Measurements from ENCODE around the gene DDA1. TPM values are rescaled to one million over a fixed set of nuclear protein-coding genes. Genes with fewer than 3 reads are reported as not detected.

Gene DDA1
- total and polyA plus RNA-seq, 2 of the 13 experiments (the other 11 are each of a cell fraction or from before 2014, with no cell fraction given): 24.5 to 26.0 TPM

DNA sequence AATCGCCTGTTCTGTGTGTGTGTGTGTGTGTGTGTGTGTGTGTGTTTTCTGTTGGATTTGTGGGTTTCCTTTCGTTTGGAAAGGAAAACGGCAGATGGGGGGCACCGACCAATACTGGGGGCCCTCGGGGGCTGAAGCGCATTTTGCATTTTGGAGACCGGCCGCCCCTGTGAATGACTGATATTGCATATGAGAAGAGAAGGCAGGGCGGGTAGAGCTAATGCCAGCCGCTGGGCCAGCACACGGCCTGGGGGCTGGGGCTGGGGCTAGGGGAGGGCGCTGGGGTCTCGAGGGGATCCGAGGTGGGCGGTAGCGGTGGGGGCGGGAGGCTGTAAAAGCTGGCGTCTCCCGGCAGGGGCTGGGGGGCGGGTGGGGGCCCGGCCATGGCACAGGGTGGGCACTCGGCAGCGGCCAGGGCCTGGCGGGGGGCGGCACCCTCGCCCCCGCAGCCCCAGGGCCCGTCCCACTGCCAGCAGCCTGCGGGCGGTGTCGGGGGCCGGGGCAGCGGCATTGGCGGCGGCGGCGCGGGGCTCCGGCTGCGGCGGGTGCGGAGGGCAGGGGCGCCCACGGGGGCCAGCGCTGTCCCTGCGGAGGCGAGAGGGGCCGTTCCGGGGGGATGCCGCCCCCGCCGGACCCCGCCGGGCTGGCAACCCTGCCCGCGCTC is 14.1 kb downstream of the DDA1 start:
- H3K79me2 ChIP-seq (ENCODE audit: insufficient read depth, low read length): no peaks in the 10 kb centered on the region
- no peak overlapping the region for H3K4me2 ChIP-seq (ENCODE audit: low read depth, low read length)
- no peaks in the 10 kb centered on the region for H3K4me1 ChIP-seq (ENCODE audit: insufficient read depth, low read length)
- no peak overlapping the region for H2AFZ ChIP-seq (ENCODE audit: low read length)
- CTCF ChIA-PET (ENCODE audit: low intra/inter-chr PET ratio, low total read pairs): no interaction called here
- no peaks in the 10 kb centered on the region for H3K27me3 ChIP-seq (ENCODE audit: control insufficient read depth in 1 of 2, insufficient read depth in 2 of 2, low read length in 2 of 2)
- POLR2A ChIA-PET: interaction anchor here (1.0 to 1.3 kb wide), 2 partner anchors 9 to 11 kb away, joined by 3 to 5 read pairs; no protein-coding TSS in a partner anchor
- ATAC-seq (no peak), FAIRE-seq (no peak), DNase-seq (ENCODE audit: low spot score) (no peak)
- no peak overlapping the region for H3K27ac ChIP-seq (ENCODE audit: extremely low read length, insufficient read depth, low read length)
- 95% methylated on average over 18 of the region's 56 CpGs for WGBS (ENCODE audit: low lambda C conversion rate)
- H3K36me3 ChIP-seq (replicated peaks in 1 of 2; ENCODE audit: control insufficient read depth in 1 of 2, insufficient read depth in 2 of 2, low read length in 2 of 2): peaks cover 7 to 25% of the 10 kb centered on the region in 2 experiments; a peak in 3 of 5 replicates
- TF ChIP-seq, protein P1, sequence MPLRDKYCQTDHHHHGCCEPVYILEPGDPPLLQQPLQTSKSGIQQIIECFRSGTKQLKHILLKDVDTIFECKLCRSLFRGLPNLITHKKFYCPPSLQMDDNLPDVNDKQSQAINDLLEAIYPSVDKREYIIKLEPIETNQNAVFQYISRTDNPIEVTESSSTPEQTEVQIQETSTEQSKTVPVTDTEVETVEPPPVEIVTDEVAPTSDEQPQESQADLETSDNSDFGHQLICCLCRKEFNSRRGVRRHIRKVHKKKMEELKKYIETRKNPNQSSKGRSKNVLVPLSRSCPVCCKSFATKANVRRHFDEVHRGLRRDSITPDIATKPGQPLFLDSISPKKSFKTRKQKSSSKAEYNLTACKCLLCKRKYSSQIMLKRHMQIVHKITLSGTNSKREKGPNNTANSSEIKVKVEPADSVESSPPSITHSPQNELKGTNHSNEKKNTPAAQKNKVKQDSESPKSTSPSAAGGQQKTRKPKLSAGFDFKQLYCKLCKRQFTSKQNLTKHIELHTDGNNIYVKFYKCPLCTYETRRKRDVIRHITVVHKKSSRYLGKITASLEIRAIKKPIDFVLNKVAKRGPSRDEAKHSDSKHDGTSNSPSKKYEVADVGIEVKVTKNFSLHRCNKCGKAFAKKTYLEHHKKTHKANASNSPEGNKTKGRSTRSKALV (CRISPR knock-in tag; IDR thresholded peaks at IDR 0.05): no peak
- H3K4me3 ChIP-seq (replicated peaks in 1 of 3; ENCODE audit: insufficient read depth in 1 of 3, low read depth in 2 of 3, low read length in 3 of 3): no peak overlapping the region
- no peaks in the 10 kb centered on the region for H3K9me3 ChIP-seq (ENCODE audit: low read length)
- H3K9ac ChIP-seq (ENCODE audit: insufficient read depth, low read depth, low read length): no peak overlapping the region
- no TSS peak for BruUV-seq (replicated peaks)
- in situ Hi-C loops (cut with HindIII; ENCODE audit: extremely low pct_ligation_motif_present, low pct_unique_long_range_greater_than_20kb) (no loop called here), intact Hi-C loops (cut with micrococcal nuclease; ENCODE audit: unreplicated experiment) (no loop called here)
- H4K20me1 ChIP-seq (ENCODE audit: insufficient read depth, low read length): no peaks in the 10 kb centered on the region

DNA sequence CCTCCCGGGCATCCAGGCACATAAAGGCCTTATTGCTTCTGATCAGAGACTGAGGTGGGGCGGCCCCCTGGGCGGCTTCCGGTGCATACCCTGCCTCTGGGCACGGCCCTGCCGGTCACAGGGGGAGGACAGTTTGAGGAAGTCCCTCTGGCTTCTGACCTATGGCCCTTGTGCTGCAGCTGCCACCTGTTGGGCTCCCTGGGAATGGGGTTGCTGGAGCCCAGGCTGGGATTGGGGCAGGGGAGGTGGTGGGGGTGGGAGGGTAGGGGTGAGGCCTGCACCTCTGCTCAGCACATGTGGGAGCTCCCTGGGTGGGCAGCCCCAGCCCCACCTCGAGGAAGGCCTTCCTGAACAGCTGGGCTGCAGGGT is 14.6 kb downstream of the DDA1 start:
- DNase-seq (ENCODE audit: low spot score): no peak
- Histone ChIP-seq H3K4me2 (ENCODE audit: low read depth, low read length) (no peak overlapping the region), H3K9ac (ENCODE audit: insufficient read depth, low read depth, low read length) (no peak overlapping the region), H3K4me1 (ENCODE audit: insufficient read depth, low read length) (no peaks in the 10 kb centered on the region), H2AFZ (ENCODE audit: low read length) (no peak overlapping the region), H3K9me3 (ENCODE audit: low read length) (no peaks in the 10 kb centered on the region), H3K27me3 (ENCODE audit: control insufficient read depth in 1 of 2, insufficient read depth in 2 of 2, low read length in 2 of 2) (no peaks in the 10 kb centered on the region), H3K79me2 (ENCODE audit: insufficient read depth, low read length) (no peaks in the 10 kb centered on the region), H3K4me3 (replicated peaks in 1 of 3; ENCODE audit: insufficient read depth in 1 of 3, low read depth in 2 of 3, low read length in 3 of 3) (no peak overlapping the region), H4K20me1 (ENCODE audit: insufficient read depth, low read length) (no peaks in the 10 kb centered on the region), H3K27ac (ENCODE audit: extremely low read length, insufficient read depth, low read length) (no peak overlapping the region), H3K36me3 (replicated peaks in 1 of 2; ENCODE audit: control insufficient read depth in 1 of 2, insufficient read depth in 2 of 2, low read length in 2 of 2) (peaks cover 7 to 24% of the 10 kb centered on the region in 2 experiments; a peak in 3 of 5 replicates)
- WGBS (ENCODE audit: low lambda C conversion rate): 100% methylated on average over 3 of the region's 7 CpGs
- in situ Hi-C loops (cut with HindIII; ENCODE audit: extremely low pct_ligation_motif_present, low pct_unique_long_range_greater_than_20kb): no loop called here
- TF ChIP-seq, protein P2, sequence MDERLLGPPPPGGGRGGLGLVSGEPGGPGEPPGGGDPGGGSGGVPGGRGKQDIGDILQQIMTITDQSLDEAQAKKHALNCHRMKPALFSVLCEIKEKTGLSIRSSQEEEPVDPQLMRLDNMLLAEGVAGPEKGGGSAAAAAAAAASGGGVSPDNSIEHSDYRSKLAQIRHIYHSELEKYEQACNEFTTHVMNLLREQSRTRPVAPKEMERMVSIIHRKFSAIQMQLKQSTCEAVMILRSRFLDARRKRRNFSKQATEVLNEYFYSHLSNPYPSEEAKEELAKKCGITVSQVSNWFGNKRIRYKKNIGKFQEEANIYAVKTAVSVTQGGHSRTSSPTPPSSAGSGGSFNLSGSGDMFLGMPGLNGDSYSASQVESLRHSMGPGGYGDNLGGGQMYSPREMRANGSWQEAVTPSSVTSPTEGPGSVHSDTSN (CRISPR knock-in tag; IDR thresholded peaks at IDR 0.05): no peak
- peak; percentile 46 for TF ChIP-seq AGO2 (optimal IDR thresholded peaks at IDR 0.05; ENCODE audit: low read depth, low read length)
- intact Hi-C loops (cut with micrococcal nuclease; ENCODE audit: unreplicated experiment): no loop called here
- ChIA-PET POLR2A (interaction anchor here (1.0 kb wide), 1 partner anchor 9 kb away, joined by 5 read pairs; no protein-coding TSS in a partner anchor), CTCF (ENCODE audit: low intra/inter-chr PET ratio, low total read pairs) (no interaction called here)
- no peak for FAIRE-seq
- ATAC-seq: no peak
- BruUV-seq (replicated peaks): no TSS peak
